HepG2 (cell line): Measurements from ENCODE around the gene ZBTB7C. TPM values are rescaled to one million over a fixed set of nuclear protein-coding genes. Genes with fewer than 3 reads are reported as not detected.

Source experiments
- ATAC-seq: fragments of 200-7000 bp; cut with Tn5 transposase; 3 replicates; pipeline ENCODE4 v1.9.1; 2020; ENCODE audit warnings: mild to moderate bottlenecking, moderate library complexity
- BruUV-seq: library from RNA; stranded (reverse); fragments of 400-500 nt; replicated peaks from 2 replicates; lab custom pipeline; 2021; lab: Mats Ljungman, UMichigan
- CTCF ChIA-PET: fragments of 300-600 bp; formaldehyde crosslinking; extraction: SDS; loops from one replicate; lab custom pipeline; 2021; ENCODE audit warnings: low total read pairs, inconsistent platforms, low intra/inter-chr PET ratio; lab: Yijun Ruan, JAX
- POLR2A ChIA-PET: fragments of 350-600 bp; sonication (Branson Sonifier 250); formaldehyde crosslinking; loops from one replicate; lab custom pipeline; 2020; ENCODE audit warnings: antibody characterized with exemption, inconsistent platforms; lab: Yijun Ruan, JAX
- DNase-seq: peaks from one replicate; pipeline ENCODE4 v3.0.0-alpha.2; 2015; ENCODE audit warnings: low spot score
- FAIRE-seq: peaks from 3 replicates; lab custom pipeline; 2011; peaks lifted over from hg19 to GRCh38; lab: Jason Lieb, UNC
- H2AFZ ChIP-seq: one replicate; pipeline ENCODE4 v1.6.1; 2011; ENCODE audit warnings: low read length, inconsistent platforms
- H3K27ac ChIP-seq: fragments of 300-600 bp; 3 replicates; pipeline ENCODE4 v1.8.0; 2011; ENCODE audit warnings: mixed run types, mild to moderate bottlenecking, mixed read lengths, low read length, inconsistent platforms; ENCODE audit not compliant: insufficient read depth; ENCODE audit errors: extremely low read length
- H3K27me3 ChIP-seq, 2 experiments: fragments of 200-600 bp in 1 of 2; 2 replicates in 1 of 2; 3 replicates in 1 of 2; pipeline versions ENCODE4 v1.6.0 to v1.8.0; 2011; ENCODE audit warnings: low read length in 2 of 2, mild to moderate bottlenecking in 2 of 2, moderate library complexity in 2 of 2, inconsistent platforms in 1 of 2; ENCODE audit not compliant: insufficient read depth in 2 of 2, control insufficient read depth in 1 of 2
- H3K36me3 ChIP-seq, 2 experiments: fragments of 200-600 bp in 1 of 2; replicated peaks in 1 of 2; 2 replicates in 1 of 2; 3 replicates in 1 of 2; pipeline versions ENCODE4 v1.5.1 to v1.8.0; 2011; ENCODE audit warnings: low read length in 2 of 2, inconsistent platforms in 1 of 2; ENCODE audit not compliant: insufficient read depth in 2 of 2, control insufficient read depth in 1 of 2
- H3K4me1 ChIP-seq: 2 replicates; pipeline ENCODE4 v1.5.1; 2012; ENCODE audit warnings: low read length, inconsistent platforms; ENCODE audit not compliant: insufficient read depth
- H3K4me2 ChIP-seq: 2 replicates; pipeline ENCODE4 v1.6.0; 2011; ENCODE audit warnings: low read depth, low read length, inconsistent platforms
- H3K4me3 ChIP-seq, 3 experiments: fragments of 200-600 bp in 1 of 3; sonication (generic), shearing (Covaris generic) in 1 of 3; replicated peaks in 1 of 3; 2 replicates each; pipeline ENCODE4 v1.5.1; 2011 to 2016; ENCODE audit warnings: low read length in 3 of 3, inconsistent platforms in 2 of 3, low read depth in 2 of 3, mild to moderate bottlenecking in 2 of 3, control low read depth in 1 of 3, mixed read lengths in 1 of 3; ENCODE audit not compliant: insufficient read depth in 1 of 3
- H3K79me2 ChIP-seq: one replicate; pipeline ENCODE4 v1.6.1; 2011; ENCODE audit warnings: low read length, inconsistent platforms; ENCODE audit not compliant: insufficient read depth
- H3K9ac ChIP-seq: 2 replicates; pipeline ENCODE4 v1.6.0; 2011; ENCODE audit warnings: mild to moderate bottlenecking, low read depth, low read length, inconsistent platforms; ENCODE audit not compliant: insufficient read depth
- H3K9me3 ChIP-seq: 2 replicates; pipeline ENCODE4 v1.5.1; 2012; ENCODE audit warnings: mild to moderate bottlenecking, low read length
- H4K20me1 ChIP-seq: 2 replicates; pipeline ENCODE4 v1.6.0; 2011; ENCODE audit warnings: inconsistent platforms, mild to moderate bottlenecking, low read length, moderate library complexity; ENCODE audit not compliant: insufficient read depth
- CREB3 ChIP-seq: sonication (generic); formaldehyde crosslinking; IDR thresholded peaks from 2 replicates; pipeline ENCODE4 v1.5.0; 2020; ENCODE audit warnings: missing genetic modification reagents
- CSRNP2 ChIP-seq: sonication (generic); formaldehyde crosslinking; conservative IDR thresholded peaks from 2 replicates; pipeline ENCODE4 v1.8.0; 2022; ENCODE audit warnings: low read depth, missing genetic modification reagents
- FIP1L1 ChIP-seq: fragments of 200-400 bp; formaldehyde crosslinking; IDR thresholded peaks from 2 replicates; pipeline ENCODE4 v1.6.1; 2018; ENCODE audit warnings: low read depth, mild to moderate bottlenecking, low read length, moderate library complexity, borderline replicate concordance; ENCODE audit not compliant: insufficient read depth
- FOXP1 ChIP-seq, 2 experiments: fragments of 450-650 bp in 1 of 2; IDR thresholded peaks; 2 replicates each; pipeline ENCODE4 v1.6.1; 2017 to 2018; ENCODE audit warnings: antibody characterized with exemption in 1 of 2
- GTF2F1 ChIP-seq: fragments of 150-350 bp; IDR thresholded peaks from 2 replicates; pipeline ENCODE4 v1.6.1; 2014; ENCODE audit warnings: low read length
- HMG20A ChIP-seq: IDR thresholded peaks from 2 replicates; pipeline ENCODE4 v1.6.1; 2016; ENCODE audit warnings: borderline replicate concordance
- HMGXB3 ChIP-seq: sonication (generic); formaldehyde crosslinking; IDR thresholded peaks from 2 replicates; pipeline ENCODE4 v1.4.0; 2020; ENCODE audit warnings: missing genetic modification reagents, borderline replicate concordance
- KLF13 ChIP-seq: sonication (generic); formaldehyde crosslinking; IDR thresholded peaks from 2 replicates; pipeline ENCODE4 v1.4.0; 2020; ENCODE audit warnings: mild to moderate bottlenecking, missing genetic modification reagents
- MED1 ChIP-seq: sonication (generic); formaldehyde crosslinking; IDR thresholded peaks from 2 replicates; pipeline ENCODE4 v1.4.0; 2020; ENCODE audit warnings: missing genetic modification reagents
- MED8 ChIP-seq: sonication (generic); formaldehyde crosslinking; IDR thresholded peaks from 2 replicates; pipeline ENCODE4 v1.8.1; 2023; ENCODE audit warnings: mild to moderate bottlenecking, missing genetic modification reagents; ENCODE audit not compliant: insufficient replicate concordance
- SCMH1 ChIP-seq: sonication (generic); formaldehyde crosslinking; IDR thresholded peaks from 2 replicates; pipeline ENCODE4 v1.9.0; 2021; ENCODE audit warnings: missing genetic modification reagents, mild to moderate bottlenecking, borderline replicate concordance
- SOX5 ChIP-seq: IDR thresholded peaks from 2 replicates; pipeline ENCODE4 v1.6.1; 2016; ENCODE audit warnings: borderline replicate concordance
- SRY ChIP-seq: sonication (generic); formaldehyde crosslinking; IDR thresholded peaks from 2 replicates; pipeline ENCODE4 v1.8.0; 2022; ENCODE audit warnings: mild to moderate bottlenecking, missing genetic modification reagents
- ZNF317 ChIP-seq: sonication (generic); formaldehyde crosslinking; IDR thresholded peaks from 2 replicates; pipeline ENCODE4 v1.5.0; 2020; ENCODE audit warnings: mild to moderate bottlenecking, missing genetic modification reagents
- ZNF34 ChIP-seq: sonication (generic); formaldehyde crosslinking; IDR thresholded peaks from 2 replicates; pipeline ENCODE4 v1.4.0; 2020; ENCODE audit warnings: mild to moderate bottlenecking, missing genetic modification reagents, borderline replicate concordance
- ZNF770 ChIP-seq: sonication (generic); formaldehyde crosslinking; IDR thresholded peaks from 2 replicates; pipeline ENCODE4 v1.5.0; 2020; ENCODE audit warnings: mild to moderate bottlenecking, missing genetic modification reagents
- WGBS: methylation state at CpG from one replicate; pipeline ENCODE4 v1.1.6; 2017; ENCODE audit warnings: low lambda C conversion rate; 5-methylcytosine and 5-hydroxymethylcytosine counted together
- in situ Hi-C: cut with HindIII; loops from 2 replicates; pipeline ENCODE4 v1.10.0; 2017; ENCODE audit warnings: low pct_unique_long_range_greater_than_20kb; ENCODE audit not compliant: extremely low pct_ligation_motif_present
- intact Hi-C: fragments of 100-400 bp; cut with micrococcal nuclease; formaldehyde crosslinking; loops from one replicate; pipeline ENCODE4 v1.10.0; 2022; ENCODE audit not compliant: unreplicated experiment
- polyA plus RNA-seq, 8 experiments: library from polyadenylated mRNA; depleted of rRNA in 3 of 8; stranded (reverse) in 7 of 8; unstranded in 1 of 8; fragments of >200 nt; fragmentation: Illumina TruSeq in 4 of 8; extraction: Trizol in 4 of 8; gene quantifications; 2 replicates each; pipeline versions ENCODE4 v1.2.1 to v1.2.3, GENCODE V29; 2011 to 2016; ENCODE audit warnings: low read depth in 4 of 8, missing spikeins in 1 of 8, mixed read lengths in 1 of 8; ENCODE audit not compliant: insufficient read depth in 1 of 8
- total RNA-seq, 5 experiments: library from RNA; depleted of rRNA; stranded (reverse); fragments of >200 nt; fragmentation: Illumina TruSeq; extraction: Trizol; gene quantifications; 2 replicates each; pipeline ENCODE4 v1.2.3, GENCODE V29; 2016; ENCODE audit warnings: low read depth in 1 of 5

ZBTB7C gene
- total and polyA plus RNA-seq, 2 of the 13 experiments (the other 11 are each of a cell fraction or from before 2014, with no cell fraction given): 0.01 to 0.04 TPM

- no peak for FAIRE-seq
- in situ Hi-C loops: no loop called here
- WGBS: 35% methylated on average over 6 of the region's 6 CpGs
- Histone ChIP-seq H3K4me1 (no peaks in the 10 kb centered on the region), H3K4me2 (no peak overlapping the region), H3K9me3 (no peaks in the 10 kb centered on the region), H3K4me3 (no peak overlapping the region), H4K20me1 (no peaks in the 10 kb centered on the region), H2AFZ (no peak overlapping the region), H3K79me2 (no peaks in the 10 kb centered on the region), H3K27me3 (peaks cover 2 to 16% of the 10 kb centered on the region in 2 experiments; a peak in 3 of 5 replicates), H3K27ac (no peak overlapping the region), H3K9ac (no peak overlapping the region), H3K36me3 (no peaks in the 10 kb centered on the region)
- no peak for DNase-seq
- ATAC-seq: no peak
- intact Hi-C loops: no loop called here
- no TSS peak for BruUV-seq
- CTCF ChIA-PET: no interaction called here
- TF ChIP-seq ZNF34 (CRISPR knock-in tag) (no peak), CREB3 (CRISPR knock-in tag) (no peak), FIP1L1 (no peak), GTF2F1 (no peak), HMGXB3 (no peak), MED1 (CRISPR knock-in tag) (no peak), CSRNP2 (CRISPR knock-in tag) (no peak), FOXP1 (IDR thresholded peaks at IDR 0.05) (no peak), FOXP1 (CRISPR knock-in tag; IDR thresholded peaks at IDR 0.05) (no peak), SRY (CRISPR knock-in tag) (no peak), MED8 (no peak), SOX5 (CRISPR knock-in tag) (no peak), SCMH1 (CRISPR knock-in tag) (no peak), KLF13 (CRISPR knock-in tag) (no peak), HMG20A (CRISPR knock-in tag) (no peak), ZNF770 (CRISPR knock-in tag) (no peak), ZNF317 (CRISPR knock-in tag) (no peak)
- POLR2A ChIA-PET: no interaction called here
These were observed 299.2 kb downstream of the ZBTB7C start for GRCh38 chr18:48109961-48110493.
